Epithelial cell of esophagus (primary cell): ENCODE measurements around the gene ATF5.

Experiments used
- DNase-seq: peaks from one replicate; pipeline ENCODE4 v3.0.0; 2010; ENCODE audit warnings: low read depth
- H3K4me3 ChIP-seq: 2 replicates; pipeline ENCODE4 v1.5.1; 2011; ENCODE audit warnings: mild to moderate bottlenecking, low read length, control low read depth
- CTCF ChIP-seq: IDR thresholded peaks from 2 replicates; pipeline ENCODE4 v1.5.1; 2011; ENCODE audit warnings: low read depth, mild to moderate bottlenecking, low read length, control low read depth, inconsistent platforms; ENCODE audit not compliant: insufficient read depth; ENCODE audit errors: missing control alignments

ATF5 gene

GRCh38 chr19:49929121-49929610 lies at the start of gene ATF5, which contains the start of gene NUP62:
Gene ATF5, plus strand, starts transcription at chr19:49929205. Its CDS starts 1,646 bp downstream, at chr19:49930851.
Gene NUP62, minus strand, starts transcription at chr19:49929504. Its CDS starts 19,697 bp downstream, at chr19:49909807.
- H3K4me3 ChIP-seq = peak within 1 kb of the TSS; percentile 91
- TF ChIP-seq CTCF = no peak
- DNase-seq = peak; percentile 74

- H3K4me3 ChIP-seq = no peak overlapping the region
- DNase-seq = peak; percentile 21
- TF ChIP-seq CTCF = no peak
Observed at GRCh38 chr19:49879243-49879963, 49.6 kb upstream of the ATF5 start.

GRCh38 chr19:49880162-49880869 lies 48.7 kb upstream of the ATF5 start:
- DNase-seq = no peak
- TF ChIP-seq CTCF = no peak
- H3K4me3 ChIP-seq = no peak overlapping the region

- H3K4me3 ChIP-seq = no peak overlapping the region
- no peak for TF ChIP-seq CTCF
- DNase-seq = no peak
Observed at GRCh38 chr19:49881186-49881585, 47.8 kb upstream of the ATF5 start.

GRCh38 chr19:49881672-49882394 lies 47.2 kb upstream of the ATF5 start:
- no peak overlapping the region for H3K4me3 ChIP-seq
- DNase-seq = no peak
- no peak for TF ChIP-seq CTCF

GRCh38 chr19:49882643-49883042 lies 46.4 kb upstream of the ATF5 start:
- no peak for DNase-seq
- no peak overlapping the region for H3K4me3 ChIP-seq
- TF ChIP-seq CTCF = no peak
